PC-3 (cell line): Measurements from ENCODE around the gene ARL8A. TPM values are rescaled to one million over a fixed set of nuclear protein-coding genes. Genes with fewer than 3 reads are reported as not detected.

Experiments
- ATAC-seq: fragments of 200-7000 bp; cut with Tn5 transposase; 2 replicates; pipeline ENCODE4 v1.9.1; 2020; ENCODE audit warnings: mild to moderate bottlenecking, moderate library complexity
- BruUV-seq: library from RNA; stranded (reverse); fragments of 400-500 nt; replicated peaks from 2 replicates; lab custom pipeline; 2021; lab: Mats Ljungman, UMichigan
- CTCF ChIA-PET: fragments of 300-600 bp; sonication (Branson Sonifier 250); formaldehyde crosslinking; loops from one replicate; lab custom pipeline; 2022; ENCODE audit warnings: antibody characterized with exemption; lab: Charles Lee
- POLR2A ChIA-PET: fragments of 300-600 bp; sonication (Branson Sonifier 250); formaldehyde crosslinking; loops from one replicate; lab custom pipeline; 2022; ENCODE audit warnings: antibody characterized with exemption; ENCODE audit not compliant: unreplicated experiment; lab: Charles Lee
- DNase-seq: peaks from one replicate; pipeline ENCODE4 v3.0.0-alpha.2; 2015
- H2AFZ ChIP-seq: fragments of 300-600 bp; sonication (generic); 2 replicates; pipeline ENCODE4 v1.6.0; 2016; ENCODE audit warnings: antibody characterized with exemption, low read length
- H3F3A ChIP-seq: fragments of 300-600 bp; sonication (generic); one replicate; pipeline ENCODE4 v1.6.0; 2017; ENCODE audit warnings: antibody characterized with exemption, low read length, control low read depth, mild to moderate bottlenecking; ENCODE audit not compliant: unreplicated experiment
- H3K27ac ChIP-seq: fragments of 300-600 bp; sonication (generic); 2 replicates; pipeline ENCODE4 v1.5.1; 2016; ENCODE audit warnings: mild to moderate bottlenecking, low read length
- H3K27me3 ChIP-seq: fragments of 300-600 bp; sonication (generic); 2 replicates; pipeline ENCODE4 v1.6.1; 2016; ENCODE audit warnings: low read length, mixed read lengths
- H3K36me3 ChIP-seq: fragments of 300-600 bp; sonication (generic); 2 replicates; pipeline ENCODE4 v1.6.1; 2016; ENCODE audit warnings: low read depth, mixed run types, low read length, mixed read lengths
- H3K4me1 ChIP-seq: fragments of 300-600 bp; sonication (generic); 2 replicates; pipeline ENCODE4 v1.5.1; 2016; ENCODE audit warnings: low read length; ENCODE audit not compliant: insufficient read depth
- H3K4me2 ChIP-seq: fragments of 300-600 bp; sonication (generic); 2 replicates; pipeline ENCODE4 v1.6.0; 2016; ENCODE audit warnings: low read length
- H3K4me3 ChIP-seq: fragments of 300-600 bp; sonication (generic); 2 replicates; pipeline ENCODE4 v1.5.1; 2016; ENCODE audit warnings: mild to moderate bottlenecking, low read length, mixed read lengths
- H3K79me2 ChIP-seq: fragments of 300-600 bp; sonication (generic); 2 replicates; pipeline ENCODE4 v1.6.1; 2017; ENCODE audit warnings: low read length, mixed read lengths
- H3K9ac ChIP-seq: fragments of 300-600 bp; sonication (generic); 2 replicates; pipeline ENCODE4 v1.6.0; 2016; ENCODE audit warnings: mild to moderate bottlenecking, low read length
- H3K9me2 ChIP-seq: fragments of 300-600 bp; sonication (generic); replicated peaks from 2 replicates; pipeline ENCODE4 v1.6.1; 2016; ENCODE audit warnings: mixed run types, low read length, mixed read lengths
- H3K9me3 ChIP-seq: fragments of 300-600 bp; sonication (generic); 2 replicates; pipeline ENCODE4 v1.6.1; 2016; ENCODE audit warnings: low read length, mixed read lengths
- H4K20me1 ChIP-seq: fragments of 300-600 bp; sonication (generic); 2 replicates; pipeline ENCODE4 v1.6.1; 2016; ENCODE audit warnings: low read length, mixed read lengths
- CTCF ChIP-seq: fragments of 300-600 bp; sonication (generic); conservative IDR thresholded peaks from 2 replicates; pipeline ENCODE4 v1.5.1; 2017; ENCODE audit warnings: antibody characterized with exemption, low read depth, mild to moderate bottlenecking, low read length
- EZH2 ChIP-seq: fragments of 300-600 bp; sonication (generic); IDR thresholded peaks from one replicate; pipeline ENCODE4 v1.6.1; 2017; ENCODE audit warnings: antibody characterized with exemption, mild to moderate bottlenecking, low read length; ENCODE audit not compliant: unreplicated experiment
- EZH2phosphoT487 ChIP-seq: fragments of 300-600 bp; sonication (generic); IDR thresholded peaks from 2 replicates; pipeline ENCODE4 v1.6.1; 2018; ENCODE audit warnings: mild to moderate bottlenecking, antibody characterized with exemption, low read length, borderline replicate concordance
- intact Hi-C: fragments of 100-400 bp; cut with micrococcal nuclease; formaldehyde crosslinking; loops from 2 replicates; pipeline ENCODE4 v1.9.0; 2023
- total RNA-seq: library from RNA; depleted of rRNA; stranded (reverse); fragments of >200 nt; gene quantifications from 2 replicates; pipeline ENCODE4 v1.2.3, GENCODE V29; 2014

The ARL8A gene
- total RNA-seq, 1 experiment from 2014 or later = 20.4 TPM

GRCh38 chr1:202176949-202177927, 32.7 kb upstream of the ARL8A start:
- Histone ChIP-seq H3K4me3 (no peak overlapping the region), H3K27ac (no peak overlapping the region), H3K79me2 (no peaks in the 10 kb centered on the region), H4K20me1 (no peaks in the 10 kb centered on the region), H3K9me3 (no peaks in the 10 kb centered on the region), H3K27me3 (no peaks in the 10 kb centered on the region), H3K9me2 (no peaks in the 10 kb centered on the region), H3K4me2 (no peak overlapping the region), H3K36me3 (no peaks in the 10 kb centered on the region), H3F3A (no peaks in the 10 kb centered on the region), H3K9ac (no peak overlapping the region), H3K4me1 (no peaks in the 10 kb centered on the region), H2AFZ (no peak overlapping the region)
- TF ChIP-seq EZH2 = no peak
- TF ChIP-seq CTCF = no peak
- no peak for TF ChIP-seq EZH2phosphoT487
- DNase-seq (no peak), ATAC-seq (no peak)
- ChIA-PET CTCF (no interaction called here), POLR2A (no interaction called here)
- intact Hi-C loops = no loop called here
- no TSS peak for BruUV-seq

- no TSS peak for BruUV-seq
- Histone ChIP-seq H2AFZ (no peak overlapping the region), H3K4me1 (no peaks in the 10 kb centered on the region), H3K79me2 (no peaks in the 10 kb centered on the region), H3K27ac (no peak overlapping the region), H3K9me2 (no peaks in the 10 kb centered on the region), H3K27me3 (no peaks in the 10 kb centered on the region), H3K9ac (no peak overlapping the region), H3F3A (no peaks in the 10 kb centered on the region), H3K9me3 (no peaks in the 10 kb centered on the region), H4K20me1 (no peaks in the 10 kb centered on the region), H3K36me3 (no peaks in the 10 kb centered on the region), H3K4me2 (no peak overlapping the region), H3K4me3 (no peak overlapping the region)
- POLR2A ChIA-PET = no interaction called here
- CTCF ChIA-PET = no interaction called here
- TF ChIP-seq EZH2phosphoT487 (no peak), EZH2 (no peak), CTCF (no peak)
- no peak for ATAC-seq
- intact Hi-C loops = no loop called here
- no peak for DNase-seq
Measured at GRCh38 chr1:202173993-202174392, 29.5 kb upstream of the ARL8A start.

DNA sequence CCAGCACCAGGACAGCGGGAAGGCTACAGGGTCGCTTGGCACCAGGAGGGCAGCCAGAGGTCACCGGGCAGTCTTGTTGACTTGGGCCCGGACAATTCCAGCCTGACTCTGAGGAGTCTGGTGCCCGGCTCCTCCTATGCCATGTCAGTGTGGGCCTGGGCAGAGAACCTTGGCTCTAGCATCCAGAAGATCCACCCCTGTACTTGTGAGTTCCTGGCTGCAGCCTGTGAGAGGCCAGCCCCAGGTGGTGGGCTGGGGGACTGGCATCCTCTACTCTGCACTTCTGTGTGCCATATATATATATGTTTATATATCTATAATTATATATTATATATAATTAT, 27.4 kb upstream of the ARL8A start:
- Histone ChIP-seq H2AFZ (no peak overlapping the region), H3K4me3 (no peak overlapping the region), H3K9me3 (no peaks in the 10 kb centered on the region), H3K27ac (no peak overlapping the region), H3K79me2 (no peaks in the 10 kb centered on the region), H3K27me3 (no peaks in the 10 kb centered on the region), H3K4me1 (no peaks in the 10 kb centered on the region), H3K9ac (no peak overlapping the region), H3K4me2 (no peak overlapping the region), H3K9me2 (no peaks in the 10 kb centered on the region), H4K20me1 (no peaks in the 10 kb centered on the region), H3F3A (no peaks in the 10 kb centered on the region), H3K36me3 (no peaks in the 10 kb centered on the region)
- DNase-seq (no peak), ATAC-seq (no peak)
- no TSS peak for BruUV-seq
- intact Hi-C loops = no loop called here
- no peak for TF ChIP-seq EZH2
- TF ChIP-seq CTCF = no peak
- TF ChIP-seq EZH2phosphoT487 = no peak
- POLR2A ChIA-PET = no interaction called here
- CTCF ChIA-PET = no interaction called here
